Progenitor cell of endocrine pancreas (in vitro differentiated cells): ENCODE measurements around the gene SRGAP1. TPM values are rescaled to one million over a fixed set of nuclear protein-coding genes. Genes with fewer than 3 reads are reported as not detected.
"Not testable (repeated sequence)": the region's sequence is repeated elsewhere in the genome, so short reads cannot be mapped to it uniquely, and the experiment has no call there.

Experiments
- DNase-seq: peaks from one replicate; pipeline ENCODE4 v3.0.0; 2021; ENCODE audit warnings: low spot score; ENCODE audit not compliant: unreplicated experiment
- H3K27ac Mint-ChIP-seq: 2 replicates; pipeline ENCODE4 v1.8.0; 2021; ENCODE audit warnings: mild to moderate bottlenecking, moderate library complexity, mixed read lengths
- H3K27me3 Mint-ChIP-seq: 2 replicates; pipeline ENCODE4 v1.8.0; 2021; ENCODE audit warnings: mixed read lengths
- H3K36me3 Mint-ChIP-seq: 2 replicates; pipeline ENCODE4 v1.8.0; 2022; ENCODE audit warnings: mixed read lengths; ENCODE audit not compliant: insufficient read depth
- H3K4me1 Mint-ChIP-seq: 2 replicates; pipeline ENCODE4 v1.8.0; 2021; ENCODE audit warnings: low read depth, mixed read lengths
- H3K4me3 Mint-ChIP-seq: 2 replicates; pipeline ENCODE4 v1.8.0; 2021; ENCODE audit warnings: low read depth, mild to moderate bottlenecking, moderate library complexity, mixed read lengths
- H3K9me3 Mint-ChIP-seq: 2 replicates; pipeline ENCODE4 v1.8.0; 2021; ENCODE audit warnings: low read depth, mixed read lengths
- total RNA-seq: library from RNA; stranded (reverse); gene quantifications from 2 replicates; pipeline ENCODE4 v1.2.1, GENCODE V29; 2021
- TF ChIP-seq, protein P1 (sequence below): fragments of 200-600 bp; sonication (generic); IDR thresholded peaks from one replicate; pipeline ENCODE4 v1.5.0; 2021; ENCODE audit warnings: antibody characterized with exemption, mild to moderate bottlenecking; ENCODE audit not compliant: unreplicated experiment

The SRGAP1 gene
- total RNA-seq, 1 donor from 2014 or later = 23.1 TPM

DNA sequence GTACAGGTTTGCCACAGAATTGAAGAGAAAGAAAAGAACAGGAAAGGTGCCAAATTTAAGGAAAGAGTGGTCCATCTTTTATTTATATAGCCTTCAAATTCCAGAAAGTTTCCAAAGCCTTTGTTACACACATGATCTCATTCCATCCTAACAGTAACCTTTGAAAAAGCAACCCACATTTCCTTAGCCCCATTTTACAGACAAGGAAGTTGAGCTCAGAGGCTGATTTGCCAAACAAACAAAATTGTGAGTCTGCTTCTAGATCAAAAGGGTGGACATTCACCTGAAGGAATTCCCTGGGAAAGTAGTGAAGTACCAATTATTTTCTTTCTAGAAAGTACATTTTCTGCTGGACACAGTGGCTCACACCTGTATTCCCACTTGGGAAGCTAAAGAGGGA lies 345.6 kb downstream of the SRGAP1 start:
- Mint-ChIP-seq H3K27ac (no peak overlapping the region), H3K9me3 (no peaks in the 10 kb centered on the region), H3K36me3 (peaks cover 7% of the 10 kb centered on the region), H3K27me3 (no peaks in the 10 kb centered on the region), H3K4me3 (no peak overlapping the region), H3K4me1 (no peaks in the 10 kb centered on the region)
- no peak for DNase-seq
- TF ChIP-seq, protein P1, sequence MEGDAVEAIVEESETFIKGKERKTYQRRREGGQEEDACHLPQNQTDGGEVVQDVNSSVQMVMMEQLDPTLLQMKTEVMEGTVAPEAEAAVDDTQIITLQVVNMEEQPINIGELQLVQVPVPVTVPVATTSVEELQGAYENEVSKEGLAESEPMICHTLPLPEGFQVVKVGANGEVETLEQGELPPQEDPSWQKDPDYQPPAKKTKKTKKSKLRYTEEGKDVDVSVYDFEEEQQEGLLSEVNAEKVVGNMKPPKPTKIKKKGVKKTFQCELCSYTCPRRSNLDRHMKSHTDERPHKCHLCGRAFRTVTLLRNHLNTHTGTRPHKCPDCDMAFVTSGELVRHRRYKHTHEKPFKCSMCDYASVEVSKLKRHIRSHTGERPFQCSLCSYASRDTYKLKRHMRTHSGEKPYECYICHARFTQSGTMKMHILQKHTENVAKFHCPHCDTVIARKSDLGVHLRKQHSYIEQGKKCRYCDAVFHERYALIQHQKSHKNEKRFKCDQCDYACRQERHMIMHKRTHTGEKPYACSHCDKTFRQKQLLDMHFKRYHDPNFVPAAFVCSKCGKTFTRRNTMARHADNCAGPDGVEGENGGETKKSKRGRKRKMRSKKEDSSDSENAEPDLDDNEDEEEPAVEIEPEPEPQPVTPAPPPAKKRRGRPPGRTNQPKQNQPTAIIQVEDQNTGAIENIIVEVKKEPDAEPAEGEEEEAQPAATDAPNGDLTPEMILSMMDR = no peak

DNA sequence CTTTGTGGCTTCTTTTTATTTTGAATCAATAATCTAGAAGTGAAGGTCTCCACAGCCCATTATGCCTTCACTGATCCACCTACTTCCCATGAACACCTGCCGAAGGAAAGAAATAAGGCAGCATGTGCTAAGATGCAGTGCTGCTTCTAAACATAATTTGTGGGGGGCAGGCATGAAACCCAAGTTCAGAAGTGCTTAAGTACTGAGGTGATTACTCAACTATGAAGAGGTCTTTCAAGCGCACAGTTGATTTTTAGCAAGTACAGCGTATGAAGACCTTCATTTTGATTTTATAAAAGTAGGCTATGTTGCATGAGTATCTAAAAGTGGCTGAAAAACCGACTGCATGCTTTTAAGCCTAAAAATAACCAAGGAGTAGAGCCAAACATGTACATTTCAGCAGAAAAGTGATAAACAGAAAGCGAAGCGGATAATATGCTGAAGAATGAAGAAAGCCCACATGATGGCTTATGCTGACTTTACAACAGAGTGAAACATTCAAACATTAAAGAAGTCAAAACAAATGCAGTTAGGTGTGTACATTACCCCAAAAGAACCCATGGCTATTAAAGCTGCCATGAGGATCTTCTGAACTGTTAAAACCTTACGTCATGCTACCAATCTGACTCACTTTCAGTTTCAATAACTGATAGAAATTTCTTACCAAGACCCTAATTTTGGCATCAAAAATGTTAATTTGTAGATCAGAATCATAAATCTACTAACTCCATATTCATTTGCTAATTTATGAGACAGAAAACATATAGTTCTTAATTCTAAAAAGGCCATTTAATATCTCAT lies 348.3 kb downstream of the SRGAP1 start:
- Mint-ChIP-seq H3K27ac (no peak overlapping the region), H3K36me3 (peaks cover 7% of the 10 kb centered on the region), H3K9me3 (no peaks in the 10 kb centered on the region), H3K4me3 (no peak overlapping the region), H3K27me3 (no peaks in the 10 kb centered on the region), H3K4me1 (no peaks in the 10 kb centered on the region)
- TF ChIP-seq, protein P1 = no peak
- no peak for DNase-seq

DNA sequence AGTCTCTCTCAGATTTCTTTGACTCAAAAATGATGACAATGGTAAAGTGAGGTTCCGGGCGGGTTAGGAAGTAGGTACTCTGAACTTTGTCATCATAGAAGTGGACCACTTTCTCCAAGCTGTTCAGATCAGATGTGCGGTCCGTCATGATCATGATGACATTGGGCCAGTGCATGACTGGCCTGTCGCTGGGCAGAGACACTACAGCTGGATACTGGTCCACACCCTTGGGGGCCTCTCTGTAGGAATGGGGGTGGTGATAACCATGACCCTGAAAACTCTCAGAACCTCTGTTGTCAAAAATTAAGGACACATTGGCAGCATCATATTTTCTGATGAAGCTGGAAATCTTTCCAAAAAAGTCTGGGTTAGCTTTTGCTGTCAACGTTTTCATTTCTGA lies 349.4 kb downstream of the SRGAP1 start:
- Mint-ChIP-seq H3K9me3 (no peaks in the 10 kb centered on the region), H3K36me3 (peaks cover 7% of the 10 kb centered on the region), H3K27ac (no peak overlapping the region), H3K4me1 (no peaks in the 10 kb centered on the region), H3K4me3 (no peak overlapping the region), H3K27me3 (no peaks in the 10 kb centered on the region)
- TF ChIP-seq, protein P1 = no peak
- DNase-seq = no peak

DNA sequence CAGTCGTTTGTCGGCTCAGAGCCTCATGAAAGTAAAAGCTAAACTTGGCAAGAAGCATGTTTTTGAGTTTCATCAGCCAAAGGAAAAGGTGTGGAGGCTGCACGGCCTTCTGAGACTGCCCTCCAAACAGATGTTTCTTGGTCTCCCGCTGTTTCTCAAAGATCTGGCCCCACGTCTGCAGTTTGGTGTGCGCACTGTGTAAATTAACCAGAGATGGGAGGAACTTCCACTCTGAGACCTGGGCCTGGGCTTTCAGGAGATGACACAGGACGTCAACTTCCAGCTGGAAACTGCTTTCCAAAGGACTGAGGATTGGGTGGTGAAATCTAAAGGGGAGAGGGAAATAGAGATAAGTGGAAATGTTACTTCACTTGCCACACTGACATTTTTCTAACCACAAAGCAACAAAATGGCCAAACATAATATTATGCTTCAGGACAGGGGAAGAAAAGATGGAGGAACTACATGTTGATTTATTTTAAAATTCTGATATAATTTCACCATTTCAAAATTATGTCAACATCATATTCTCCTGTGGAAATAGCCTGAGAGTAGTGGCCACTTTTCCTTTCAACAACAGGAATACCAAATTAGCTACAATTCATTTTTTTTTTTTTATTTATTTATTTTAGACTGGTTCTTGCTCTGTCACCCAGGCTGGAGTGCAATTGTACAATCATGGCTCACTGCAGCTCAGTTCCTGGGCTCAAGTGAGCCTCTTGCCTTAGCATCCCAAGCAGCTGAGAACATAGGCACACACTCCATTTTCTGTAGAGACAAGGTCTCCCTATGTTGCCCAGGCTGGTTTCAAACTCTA lies 350.0 kb downstream of the SRGAP1 start:
- H3K4me1 Mint-ChIP-seq = no peaks in the 10 kb centered on the region
- H3K27ac Mint-ChIP-seq = no peak overlapping the region
- no peaks in the 10 kb centered on the region for H3K9me3 Mint-ChIP-seq
- no peaks in the 10 kb centered on the region for H3K27me3 Mint-ChIP-seq
- no peak for DNase-seq
- TF ChIP-seq, protein P1 = no peak
- H3K36me3 Mint-ChIP-seq = peaks cover 7% of the 10 kb centered on the region
- H3K4me3 Mint-ChIP-seq = no peak overlapping the region

DNA sequence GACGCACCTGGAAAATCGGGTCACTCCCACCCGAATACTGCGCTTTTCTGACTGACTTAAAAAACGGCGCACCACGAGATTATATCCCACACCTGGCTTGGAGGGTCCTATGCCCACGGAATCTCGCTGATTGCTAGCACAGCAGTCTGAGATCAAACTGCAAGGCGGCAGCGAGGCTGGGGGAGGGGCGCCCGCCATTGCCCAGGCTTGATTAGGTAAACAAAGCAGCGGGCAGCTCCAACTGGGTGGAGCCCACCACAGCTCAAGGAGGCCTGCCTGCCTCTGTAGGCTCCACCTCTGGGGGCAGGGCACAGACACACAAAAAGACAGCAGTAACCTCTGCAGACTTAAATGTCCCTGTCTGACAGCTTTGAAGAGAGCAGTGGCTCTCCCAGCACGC lies 351.3 kb downstream of the SRGAP1 start:
- H3K4me3 Mint-ChIP-seq, H3K9me3 Mint-ChIP-seq, H3K4me1 Mint-ChIP-seq, H3K27me3 Mint-ChIP-seq, H3K36me3 Mint-ChIP-seq, DNase-seq, H3K27ac Mint-ChIP-seq: not testable (repeated sequence)
